ENCODE data around the gene FLYWCH2.

Gene FLYWCH2, protein sequence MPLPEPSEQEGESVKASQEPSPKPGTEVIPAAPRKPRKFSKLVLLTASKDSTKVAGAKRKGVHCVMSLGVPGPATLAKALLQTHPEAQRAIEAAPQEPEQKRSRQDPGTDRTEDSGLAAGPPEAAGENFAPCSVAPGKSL
- 3.6 to 15.4 (median 9.3) reads per million in 17 experiments for total RNA-seq

DNA sequence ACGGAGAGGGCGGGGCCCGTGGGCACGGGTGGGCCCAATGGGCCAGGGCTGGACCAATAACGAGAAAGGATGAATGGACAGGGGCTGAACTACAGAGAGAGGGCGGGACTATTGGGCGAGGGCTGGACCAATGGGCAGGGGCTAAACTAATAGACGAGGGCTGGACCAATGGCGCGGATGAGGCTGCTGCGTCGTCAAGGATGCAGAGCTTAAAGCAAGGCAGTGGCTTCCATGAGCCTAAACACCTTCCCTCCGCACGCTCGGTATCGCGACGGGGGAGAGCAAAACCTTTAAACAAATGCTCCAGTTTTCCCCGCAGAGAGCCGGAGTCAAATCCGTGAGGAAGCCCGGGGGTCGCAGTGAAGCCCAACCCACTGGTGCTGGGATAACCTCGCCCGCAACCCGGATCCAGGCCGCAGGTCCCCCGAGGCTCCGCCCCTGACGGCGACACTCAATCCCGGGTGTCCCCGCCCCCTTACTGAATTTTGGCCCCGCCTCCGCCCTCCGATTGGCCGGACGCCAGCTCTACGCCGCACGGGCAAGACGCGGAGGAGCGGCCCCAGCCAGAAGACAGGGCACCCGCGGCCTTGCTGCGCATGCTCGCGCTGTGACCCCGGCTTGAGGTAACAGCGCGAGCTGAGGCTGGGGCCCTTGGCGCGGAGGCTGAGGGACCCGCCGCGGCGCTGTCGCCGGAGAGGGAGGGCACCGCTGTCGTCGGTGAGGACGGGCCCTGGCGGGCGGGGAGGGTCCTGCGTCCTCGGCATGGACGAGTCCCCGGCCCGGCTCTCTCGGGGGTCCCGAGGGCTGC lies at the start of gene FLYWCH2:
TSS of gene FLYWCH2 (plus strand) at position 566 of the 808 bp plus-strand sequence. CDS start 13,235 bp downstream, outside the sequence.
- peak; percentile 98 to 99 (median 99) for DNase-seq

DNA sequence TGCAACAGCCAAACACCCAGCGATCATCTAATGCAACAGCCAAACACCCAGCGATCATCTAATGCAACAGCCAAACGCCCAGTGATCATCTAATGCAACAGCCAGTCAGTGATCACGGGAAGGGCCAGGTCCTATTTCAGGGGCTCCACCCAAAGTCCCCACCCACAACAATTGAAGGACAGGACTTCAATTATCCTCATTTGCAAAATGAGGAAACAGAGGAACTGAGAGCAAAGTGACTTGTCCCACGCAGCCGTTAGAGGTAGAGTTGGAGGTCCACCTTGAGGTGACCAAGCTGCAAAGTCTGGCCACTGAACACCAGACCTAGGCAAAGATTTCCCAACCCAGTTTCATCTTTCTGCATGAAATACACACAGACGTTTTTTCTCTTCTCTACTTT lies 49.2 kb upstream of the FLYWCH2 start:
- peak in 3 of 4 experiments; percentile 22 to 39 (median 37) for DNase-seq

DNA sequence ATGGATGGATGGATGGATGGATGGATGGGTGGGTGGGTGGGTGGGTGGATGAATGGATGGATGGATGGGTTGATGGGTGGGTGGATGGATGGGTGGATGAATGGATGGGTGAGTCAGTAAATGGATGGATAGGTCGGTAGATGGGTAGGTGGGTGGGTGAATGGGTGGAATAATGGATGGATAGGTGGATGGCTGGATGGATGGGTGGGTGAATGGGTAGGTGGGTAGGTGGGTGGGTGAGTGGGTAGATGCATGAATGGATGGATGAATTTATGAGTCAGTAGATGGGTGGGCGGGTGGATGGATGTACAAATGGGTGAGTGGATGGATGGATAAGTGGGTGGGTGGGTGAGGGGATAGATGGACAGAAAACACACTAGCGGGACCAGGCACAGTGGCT lies 48.0 kb upstream of the FLYWCH2 start:
- DNase-seq, result no peak

DNA sequence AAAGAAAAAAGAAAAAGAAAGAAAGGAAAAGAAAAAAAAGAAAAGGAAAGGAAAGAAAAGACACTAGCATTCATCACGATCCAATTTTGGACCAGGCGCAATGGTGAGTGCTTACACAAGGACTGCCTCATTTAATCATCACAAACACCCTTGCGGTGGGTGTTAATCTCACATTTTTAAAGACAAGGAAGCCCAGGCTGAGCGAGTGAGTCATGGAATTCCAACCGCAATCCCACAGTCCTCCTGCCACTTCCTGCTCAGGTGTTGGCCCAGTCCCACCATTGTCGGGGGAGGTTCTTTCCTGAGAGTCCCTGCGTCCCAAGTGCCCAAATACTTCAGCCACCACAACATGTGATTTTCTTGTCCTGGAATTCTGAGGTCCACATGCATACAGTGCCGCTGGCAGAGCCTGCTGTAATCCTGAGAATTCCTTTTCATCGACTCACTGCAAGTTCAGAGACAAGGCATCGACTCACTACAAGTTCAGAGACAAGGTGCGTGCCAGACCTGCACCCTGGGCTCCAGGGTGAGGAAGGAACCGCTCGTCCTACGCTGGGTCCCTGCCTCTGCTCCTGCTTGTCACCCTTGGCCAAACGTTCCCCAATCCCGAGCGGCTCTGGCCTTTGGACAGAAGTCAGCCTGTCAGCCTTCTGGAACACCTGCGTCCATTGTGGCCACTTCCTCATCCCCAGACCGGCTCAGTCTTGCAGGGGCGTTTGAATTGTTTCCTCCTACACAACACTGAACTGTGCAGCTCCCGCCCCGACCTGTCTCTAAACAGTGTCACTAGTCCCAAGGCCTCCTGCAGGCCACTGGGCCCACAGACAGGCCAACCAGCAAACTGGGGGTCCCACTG lies 47.1 kb upstream of the FLYWCH2 start:
- DNase-seq, result peak in 3 of 4 experiments; percentile 35 to 49 (median 43)

DNA sequence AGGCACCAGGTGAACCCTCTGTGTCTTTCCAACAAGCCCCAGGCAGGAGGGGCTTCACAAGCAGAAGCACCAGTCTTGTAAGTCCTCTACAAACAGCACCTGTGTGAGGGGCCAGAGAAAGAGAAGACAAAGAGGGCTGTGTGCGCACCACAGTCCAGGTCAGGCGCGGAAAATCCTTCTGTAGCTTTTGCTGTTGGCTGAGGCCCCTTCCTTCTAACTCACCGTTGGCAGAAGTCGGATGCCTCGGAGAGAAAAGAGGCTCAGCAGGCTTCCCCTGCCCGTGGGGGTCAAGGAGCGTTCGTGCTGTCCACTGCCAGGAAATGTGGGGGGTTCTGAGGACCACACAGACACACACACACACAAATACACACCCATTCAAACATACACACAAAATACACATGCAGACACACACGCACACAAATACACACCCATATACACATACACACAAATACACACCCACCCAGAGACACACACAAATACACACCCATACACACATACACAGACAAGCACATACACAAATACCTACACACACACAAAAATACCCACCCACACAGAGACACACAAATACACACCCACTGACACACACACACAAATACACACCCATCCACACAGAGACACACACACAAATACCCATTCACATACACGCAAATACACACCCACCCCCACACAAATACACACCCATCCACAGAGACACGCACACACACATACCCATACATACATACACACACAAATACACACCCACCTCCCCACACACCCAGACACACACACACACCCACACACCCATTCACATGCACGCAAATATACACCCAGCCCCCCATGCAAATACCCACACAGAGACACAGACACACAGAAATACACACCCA lies 46.1 kb upstream of the FLYWCH2 start:
- no peak for DNase-seq

DNA sequence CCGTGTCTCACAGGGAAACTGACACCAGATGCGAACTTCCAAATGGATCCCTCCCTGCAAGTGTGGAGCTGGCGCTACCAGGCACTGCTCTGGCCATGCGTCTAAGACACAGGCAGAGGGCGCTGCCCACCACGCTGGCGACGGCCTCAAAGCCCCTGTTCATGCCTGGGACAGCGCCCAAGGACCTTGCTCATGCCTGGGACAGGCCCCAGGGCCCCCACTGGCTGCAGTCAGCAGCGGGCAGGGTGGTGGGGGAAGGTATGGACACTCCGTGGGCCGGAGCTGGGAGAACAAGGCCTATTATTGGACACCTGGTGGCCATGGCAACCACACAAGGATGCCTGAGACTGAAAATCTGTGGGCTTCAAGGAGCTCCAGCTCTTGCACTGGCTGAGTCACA lies 44.1 kb upstream of the FLYWCH2 start:
- peak; percentile 79 to 92 (median 86) for DNase-seq

DNA sequence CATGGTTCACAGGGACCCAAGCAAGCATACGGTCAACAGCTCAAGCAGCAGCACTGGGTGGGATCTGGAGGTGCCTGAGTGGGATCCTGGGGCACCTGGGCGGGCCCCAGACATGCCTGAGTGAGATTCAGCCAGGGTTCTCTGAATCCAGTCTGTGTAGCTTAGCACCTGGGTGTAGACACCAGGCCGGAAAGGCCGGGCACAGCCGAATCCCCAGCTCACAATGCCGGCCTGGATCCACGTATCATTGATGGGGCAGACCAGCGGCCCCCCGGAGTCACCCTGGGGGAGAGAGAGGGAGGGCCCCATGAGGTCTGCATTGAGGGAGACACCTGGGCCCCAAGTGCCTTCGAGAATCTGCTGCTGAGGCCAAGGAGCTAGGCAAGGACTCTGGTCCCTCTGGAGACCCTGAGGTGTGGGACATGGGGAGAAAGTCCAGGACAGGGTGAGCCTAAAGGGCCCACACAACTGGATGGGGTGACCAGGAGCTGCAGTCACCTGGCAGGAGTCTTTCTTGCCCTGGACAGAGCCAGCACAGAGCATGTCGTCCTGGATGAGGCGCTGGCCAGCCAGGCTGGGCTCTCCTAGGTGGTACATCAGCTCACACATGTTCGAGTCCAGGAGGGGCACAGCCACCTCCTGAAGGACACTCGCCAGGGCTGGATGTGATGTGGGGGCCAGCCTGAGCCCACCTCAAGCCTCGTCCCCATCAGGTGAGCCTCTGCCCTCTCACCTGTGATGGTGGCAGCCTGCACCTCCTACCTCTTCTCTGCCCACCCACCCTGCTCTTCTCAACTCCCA lies 43.2 kb upstream of the FLYWCH2 start:
- DNase-seq, result no peak

DNA sequence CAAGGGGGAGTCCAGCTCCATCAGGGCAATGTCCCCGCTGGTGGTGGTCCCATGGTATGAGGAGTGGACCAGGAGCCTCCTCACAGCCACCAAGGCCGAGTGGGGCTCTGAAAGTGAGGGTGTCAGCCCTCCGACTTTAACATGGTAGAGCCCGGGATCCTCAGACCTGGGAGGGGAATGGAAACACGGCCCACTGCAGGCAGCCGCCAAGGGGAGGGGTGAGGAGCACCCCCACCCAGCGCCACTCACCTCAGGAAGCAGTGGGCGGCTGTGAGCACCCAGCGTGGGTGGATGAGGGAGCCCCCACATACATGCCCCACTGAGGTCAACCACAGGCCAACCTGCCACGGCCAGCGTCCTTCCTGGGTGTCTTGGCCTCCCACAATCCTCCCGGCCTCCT lies 42.1 kb upstream of the FLYWCH2 start:
- DNase-seq, result no peak

DNA sequence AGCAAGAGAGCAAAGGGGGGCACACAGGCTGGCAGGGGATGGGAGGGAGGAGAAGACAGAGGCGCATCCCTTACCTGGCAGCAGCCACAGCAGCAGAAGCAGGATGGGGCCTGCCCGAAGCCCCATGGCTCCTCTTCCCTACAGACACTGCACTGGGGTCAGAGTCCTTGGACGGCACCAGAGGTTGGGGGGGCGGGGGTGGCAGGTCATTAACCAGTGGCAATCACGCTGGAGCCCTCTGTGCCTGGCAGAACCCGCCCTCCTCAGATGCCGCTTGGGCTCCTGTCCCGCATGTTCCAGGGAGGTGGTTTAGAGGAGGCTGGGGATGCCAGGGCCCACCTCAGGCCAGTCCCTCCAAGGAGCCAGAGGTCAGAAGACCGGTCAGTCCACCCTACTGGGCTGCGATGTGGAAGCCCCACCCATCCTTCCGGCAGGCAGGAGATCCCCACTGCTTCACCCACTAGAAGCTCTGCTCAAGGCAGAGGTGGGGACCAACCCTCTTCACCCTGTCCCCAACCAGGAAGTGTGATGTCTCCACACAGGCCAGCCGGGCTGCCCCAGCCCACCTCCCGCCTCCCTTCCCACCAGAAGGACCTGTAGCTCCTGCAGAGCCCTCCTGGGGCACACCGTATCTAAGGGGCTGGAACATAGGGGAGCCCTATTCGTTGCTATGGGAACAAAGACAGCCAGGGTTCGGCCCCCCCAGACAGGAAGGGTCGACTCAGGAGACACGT lies 41.2 kb upstream of the FLYWCH2 start:
- DNase-seq, result no peak

DNA sequence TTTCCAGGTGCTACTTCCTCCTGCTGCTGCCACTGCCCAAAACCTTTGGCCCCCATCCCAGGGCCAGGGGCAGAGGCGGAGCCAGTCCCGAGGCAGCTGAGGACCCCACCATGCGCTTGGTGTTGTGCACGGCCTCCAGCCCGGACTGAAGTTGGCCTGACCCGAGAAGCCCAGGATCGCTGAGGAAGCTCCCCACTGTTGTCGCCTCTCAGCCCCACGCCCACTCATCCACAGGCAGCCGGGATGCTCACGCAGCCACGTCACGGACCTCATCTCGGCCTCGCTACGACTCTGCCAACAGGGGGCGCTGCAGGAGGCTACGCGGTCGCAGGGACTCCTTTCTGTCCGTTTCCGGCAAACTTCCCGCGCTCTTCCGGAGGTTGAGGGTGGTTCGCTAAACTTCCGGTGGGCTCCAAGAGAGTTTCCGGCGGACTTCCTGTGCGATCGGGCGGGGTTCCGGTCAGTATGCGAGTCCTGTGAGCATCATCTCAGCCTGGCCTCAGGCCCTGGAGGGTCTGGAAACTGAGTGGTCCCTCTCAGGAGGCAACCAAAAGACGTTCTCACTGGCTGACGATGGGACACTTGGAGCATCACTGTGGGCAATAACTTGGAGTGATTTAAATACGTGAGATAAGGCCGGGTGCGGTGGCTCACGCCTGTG lies 40.5 kb upstream of the FLYWCH2 start:
- peak; percentile 46 to 68 (median 64) for DNase-seq

DNA sequence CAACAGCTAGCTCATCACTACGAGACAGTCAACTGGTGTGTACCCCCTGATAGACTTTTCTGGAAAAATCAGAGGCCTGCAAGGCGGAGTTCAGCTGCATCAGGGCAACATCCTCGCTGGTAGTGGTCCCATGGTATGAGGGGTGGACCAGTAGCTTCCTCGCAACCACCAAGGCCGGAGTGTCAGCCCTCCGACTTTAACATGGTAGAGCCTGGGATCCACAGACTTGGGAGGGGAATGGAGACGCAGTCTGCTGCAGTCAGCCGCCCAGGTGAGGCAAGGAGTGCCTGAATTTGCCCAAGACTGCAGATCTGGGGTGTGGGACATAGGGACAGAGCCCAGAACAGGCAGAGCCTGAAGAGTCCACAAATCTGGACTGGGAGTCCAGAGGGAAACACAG lies 39.5 kb upstream of the FLYWCH2 start:
- no peak for DNase-seq

DNA sequence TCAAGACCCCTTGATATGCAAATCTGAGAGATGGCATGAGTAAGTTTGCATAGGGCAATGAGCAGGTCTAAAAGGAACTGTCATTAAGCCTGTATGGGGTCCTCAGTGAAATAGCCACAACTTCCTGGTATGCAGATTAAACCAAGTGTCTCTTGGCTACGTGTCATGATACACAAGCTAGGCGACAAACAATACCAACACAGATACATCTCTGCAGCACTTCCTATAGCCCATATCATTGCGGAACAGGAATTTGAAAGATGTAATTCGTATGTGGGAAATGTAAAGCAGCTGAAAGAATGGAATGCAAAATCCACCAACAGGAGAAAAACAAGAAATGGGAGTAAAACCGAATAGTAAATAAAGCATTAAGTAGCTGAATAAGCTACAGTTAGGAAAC lies 37.9 kb upstream of the FLYWCH2 start:
- no peak for DNase-seq

DNA sequence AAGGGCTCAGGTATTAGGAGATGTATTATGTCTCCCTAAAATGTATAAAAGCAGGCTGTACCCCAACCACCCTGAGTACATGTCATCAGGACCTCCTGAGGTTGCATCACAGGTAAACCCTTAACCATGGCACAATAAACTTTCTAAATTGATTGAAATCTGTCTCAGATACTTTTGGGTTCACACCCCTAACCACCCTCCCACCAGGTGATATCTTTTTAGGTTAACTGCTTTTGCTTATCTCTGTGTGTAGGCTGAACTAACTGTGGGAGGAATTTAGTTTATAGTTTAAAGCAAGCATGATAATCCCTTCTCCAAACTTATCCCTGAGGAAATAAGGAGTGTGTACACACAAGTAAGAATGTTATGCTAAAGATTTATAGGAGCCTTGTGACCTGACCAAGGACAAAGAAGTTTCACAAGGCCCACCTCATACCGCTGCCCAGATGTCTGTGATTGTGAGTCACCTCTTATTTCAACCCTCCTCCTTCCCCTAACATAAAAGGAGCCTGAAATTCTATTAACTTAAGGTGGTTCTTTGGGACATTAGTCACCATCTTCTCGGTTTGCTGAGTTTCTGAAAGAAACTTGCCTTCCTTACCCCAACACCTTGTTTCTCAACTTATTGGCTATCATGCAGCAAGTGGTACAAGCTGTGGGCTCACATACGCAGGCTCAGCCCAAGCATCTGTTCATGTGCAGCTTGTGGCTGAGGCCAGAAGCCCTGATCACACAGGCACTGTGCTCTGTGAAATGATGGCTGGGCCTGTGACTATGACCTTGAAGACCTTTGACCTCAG lies 36.3 kb upstream of the FLYWCH2 start:
- peak in 3 of 4 experiments; percentile 60 to 70 (median 63) for DNase-seq

DNA sequence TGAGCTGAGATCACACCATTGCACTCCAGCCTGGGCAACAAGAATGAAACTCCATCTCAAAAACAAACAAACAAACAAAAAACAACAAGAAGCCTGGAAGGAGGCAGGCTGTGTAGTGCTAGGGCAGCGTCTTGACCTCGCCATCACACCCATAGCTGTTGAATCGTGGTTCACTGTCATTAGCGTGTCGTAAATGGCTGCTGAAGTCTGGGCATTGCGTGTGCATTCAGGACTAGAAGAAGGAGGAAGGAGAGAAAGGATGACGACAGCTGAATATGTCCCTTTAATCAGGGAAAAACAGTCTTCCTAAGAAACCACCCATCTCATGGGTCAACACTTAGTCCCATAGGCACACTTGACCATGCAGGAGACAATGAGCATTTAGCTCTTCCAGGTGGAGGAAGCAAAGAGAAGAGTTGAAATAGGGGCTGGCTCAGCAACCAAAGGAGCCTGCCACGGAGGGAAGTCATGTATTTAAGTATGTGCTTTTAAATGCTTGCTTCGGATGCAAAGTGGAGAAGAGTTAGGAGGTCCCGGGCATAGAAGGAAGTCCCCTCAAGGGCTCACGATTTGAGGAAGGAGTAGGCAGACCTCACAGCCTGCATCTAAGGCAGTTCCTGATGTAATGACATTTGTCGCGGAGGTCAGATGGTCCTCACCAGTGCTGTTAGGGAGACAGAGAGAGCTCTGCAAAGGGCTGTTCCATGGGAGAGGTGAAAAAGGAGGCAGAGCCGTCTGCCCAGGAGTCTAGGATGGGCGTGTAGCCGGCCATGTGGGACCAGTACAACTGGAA lies 33.9 kb upstream of the FLYWCH2 start:
- peak; percentile 60 to 74 (median 72) for DNase-seq

DNA sequence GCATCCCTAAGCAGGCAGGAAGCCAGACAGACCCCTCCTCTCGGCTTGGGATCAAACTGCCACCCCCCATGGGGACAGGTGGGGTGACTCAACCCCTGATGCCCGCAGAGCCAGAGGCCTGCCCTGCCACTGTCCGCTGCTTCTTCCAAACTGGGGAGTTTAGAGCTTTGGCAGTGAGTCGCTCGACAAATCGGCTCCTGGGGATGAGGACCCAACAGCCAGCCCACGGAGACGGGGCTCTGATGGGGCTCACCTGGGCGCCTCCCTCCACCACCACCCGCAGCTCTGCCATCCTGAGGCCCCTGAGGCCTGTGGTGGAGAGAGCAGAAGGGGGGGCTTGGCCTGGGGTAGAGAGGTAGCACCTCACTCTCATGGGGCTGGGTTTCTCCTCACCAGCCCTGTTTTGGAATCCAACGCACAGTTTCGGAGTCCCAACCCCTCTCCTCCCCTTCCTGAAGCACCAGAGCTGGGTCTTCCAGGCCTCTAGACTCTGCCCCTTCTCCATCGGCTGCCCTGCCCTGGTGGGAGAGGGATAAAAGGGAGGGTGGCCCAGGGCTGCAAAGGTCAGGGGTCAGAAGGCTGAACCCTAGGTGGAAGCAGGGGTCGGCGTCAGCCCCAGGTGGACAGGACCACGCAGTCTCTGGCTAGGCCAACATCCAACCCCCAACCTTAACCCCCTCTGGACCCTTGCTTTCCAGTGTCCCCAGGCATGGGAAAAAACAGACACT lies 30.8 kb upstream of the FLYWCH2 start:
- DNase-seq, result no peak

DNA sequence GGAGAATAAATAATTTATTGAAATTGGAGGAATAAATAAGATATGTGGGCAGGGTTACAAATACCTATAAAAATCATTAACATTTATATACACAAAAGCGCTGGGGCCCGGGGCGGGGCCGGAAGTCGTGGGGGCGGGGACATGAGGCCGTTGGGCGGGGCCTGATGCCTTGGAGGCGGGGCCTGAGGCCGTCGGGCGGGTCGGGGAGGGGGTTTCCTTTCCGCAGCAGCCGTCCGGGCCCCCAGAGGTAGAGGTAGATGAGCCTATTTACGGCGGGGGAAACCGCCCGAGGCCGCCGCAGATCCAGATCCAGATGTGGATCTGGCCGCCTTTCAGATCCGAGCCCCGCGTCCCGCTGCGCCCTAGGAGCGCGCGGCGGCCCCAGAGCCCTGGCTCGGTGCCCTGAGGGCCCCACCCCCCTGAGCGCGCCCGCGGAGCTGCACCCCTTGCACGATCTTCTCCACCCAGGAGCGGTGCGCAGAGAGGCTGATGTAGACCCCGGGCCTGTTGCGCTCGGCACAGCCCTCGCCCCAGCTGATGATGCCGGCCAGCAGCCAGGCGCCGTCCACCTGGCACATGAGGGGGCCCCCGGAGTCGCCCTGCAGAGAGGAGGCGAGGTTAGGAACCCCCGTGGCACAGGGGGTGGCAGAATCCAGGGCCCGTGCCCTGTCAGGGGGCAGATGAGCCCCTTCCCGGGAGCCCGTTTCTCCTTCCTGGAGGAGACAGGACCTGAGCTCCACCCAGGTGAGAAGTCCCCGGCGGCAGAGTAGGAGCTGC lies 30.1 kb upstream of the FLYWCH2 start:
- DNase-seq, result no peak
